ENCODE measurements around the gene HK3.

The HK3 gene

GRCh38 chr5:176916337-176916736 lies 17.2 kb upstream of the HK3 start:
- no peak overlapping the region for H3K4me3 ChIP-seq (ENCODE audit: low read depth, low read length)
- TF ChIP-seq CTCF (IDR thresholded peaks at IDR 0.05; ENCODE audit: borderline replicate concordance, insufficient read depth, low read depth, low read length), result no peak

- no peak for TF ChIP-seq CTCF (IDR thresholded peaks at IDR 0.05; ENCODE audit: borderline replicate concordance, insufficient read depth, low read depth, low read length)
- H3K4me3 ChIP-seq (ENCODE audit: low read depth, low read length), result no peak overlapping the region
Observed at GRCh38 chr5:176915906-176916305, 16.8 kb upstream of the HK3 start.

- H3K4me3 ChIP-seq (ENCODE audit: low read depth, low read length), result no peak overlapping the region
- TF ChIP-seq CTCF (IDR thresholded peaks at IDR 0.05; ENCODE audit: borderline replicate concordance, insufficient read depth, low read depth, low read length), result no peak
Observed at GRCh38 chr5:176912115-176912514, 13.0 kb upstream of the HK3 start.

- no peak for TF ChIP-seq CTCF (IDR thresholded peaks at IDR 0.05; ENCODE audit: borderline replicate concordance, insufficient read depth, low read depth, low read length)
- H3K4me3 ChIP-seq (ENCODE audit: low read depth, low read length), result no peak overlapping the region
Observed at GRCh38 chr5:176908675-176909368, 9.7 kb upstream of the HK3 start.

GRCh38 chr5:176906796-176907195 lies 7.7 kb upstream of the HK3 start:
- H3K4me3 ChIP-seq (ENCODE audit: low read depth, low read length), result no peak overlapping the region
- no peak for TF ChIP-seq CTCF (IDR thresholded peaks at IDR 0.05; ENCODE audit: borderline replicate concordance, insufficient read depth, low read depth, low read length)

GRCh38 chr5:176906126-176906525 lies 7.0 kb upstream of the HK3 start:
- TF ChIP-seq CTCF (IDR thresholded peaks at IDR 0.05; ENCODE audit: borderline replicate concordance, insufficient read depth, low read depth, low read length), result no peak
- H3K4me3 ChIP-seq (ENCODE audit: low read depth, low read length), result no peak overlapping the region

- TF ChIP-seq CTCF (IDR thresholded peaks at IDR 0.05; ENCODE audit: borderline replicate concordance, insufficient read depth, low read depth, low read length), result no peak
- H3K4me3 ChIP-seq (ENCODE audit: low read depth, low read length), result no peak overlapping the region
Observed at GRCh38 chr5:176904276-176904675, 5.1 kb upstream of the HK3 start.
